HS-27A (cell line): ENCODE results near the gene NPDC1.
"Not testable (repeated sequence)": the region's sequence is repeated elsewhere in the genome, so short reads cannot be mapped to it uniquely, and the experiment has no call there.

Source experiments
- DNase-seq: peaks from one replicate; pipeline ENCODE4 v3.0.0-alpha.2; 2012; ENCODE audit warnings: low read depth, missing footprints

NPDC1 gene

DNA sequence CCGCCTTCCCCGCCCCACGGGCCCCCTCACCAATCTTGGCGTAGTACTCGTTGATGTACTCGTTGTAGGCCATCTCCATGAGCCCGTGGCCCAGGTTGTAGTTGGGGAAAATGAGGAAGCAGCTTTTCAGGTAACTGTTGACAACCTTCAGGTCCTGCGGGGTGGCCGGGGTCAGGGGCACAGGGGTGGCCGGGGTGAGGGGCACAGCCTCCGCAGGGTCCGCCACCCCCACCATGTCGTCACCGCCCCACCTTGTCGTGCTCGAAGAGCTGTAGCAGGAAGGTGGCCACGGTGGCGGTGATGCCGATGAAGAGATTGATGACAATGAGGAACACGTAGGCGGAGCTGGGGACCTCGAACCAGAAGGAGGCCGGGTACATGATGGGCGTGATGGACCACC is 34.8 kb downstream of the NPDC1 start:
- no peak for DNase-seq

DNA sequence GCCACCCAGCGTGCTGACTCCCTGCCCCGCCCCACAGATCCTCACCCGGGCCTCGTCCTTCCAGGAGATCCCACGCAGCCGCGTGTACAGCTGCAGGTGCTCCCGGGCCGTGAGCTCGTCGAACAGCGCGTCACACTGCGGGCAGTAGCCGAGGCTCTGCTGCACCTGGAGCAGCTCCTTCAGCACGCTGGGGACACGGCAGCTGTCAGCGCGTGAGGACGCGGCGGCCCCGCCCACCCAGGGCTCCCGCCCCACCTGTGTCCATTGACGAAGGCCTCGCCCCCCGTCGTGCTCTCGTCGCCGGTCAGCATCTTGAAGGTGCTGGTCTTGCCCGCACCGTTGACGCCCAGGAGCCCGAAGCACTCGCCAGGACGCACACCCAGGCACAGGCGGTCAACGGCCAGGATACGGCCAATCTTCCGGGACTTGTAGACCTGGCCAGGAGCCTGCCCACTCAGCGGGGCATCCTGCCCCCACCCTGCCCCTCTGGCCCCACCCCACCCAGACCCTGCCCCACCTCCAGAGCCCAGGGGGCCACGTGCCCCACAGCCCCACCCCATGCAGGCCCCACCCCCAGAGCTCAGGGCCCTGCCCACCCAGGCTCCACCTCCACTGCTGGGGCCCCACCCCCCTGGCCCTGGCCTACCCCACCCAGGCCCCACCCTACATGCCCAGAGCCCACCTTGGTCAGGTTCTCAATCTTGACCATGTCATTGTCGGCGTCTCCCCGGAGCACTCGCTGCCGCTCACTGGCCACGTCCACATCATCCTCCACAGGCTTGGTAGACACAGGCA is 35.8 kb downstream of the NPDC1 start:
- DNase-seq = no peak

DNA sequence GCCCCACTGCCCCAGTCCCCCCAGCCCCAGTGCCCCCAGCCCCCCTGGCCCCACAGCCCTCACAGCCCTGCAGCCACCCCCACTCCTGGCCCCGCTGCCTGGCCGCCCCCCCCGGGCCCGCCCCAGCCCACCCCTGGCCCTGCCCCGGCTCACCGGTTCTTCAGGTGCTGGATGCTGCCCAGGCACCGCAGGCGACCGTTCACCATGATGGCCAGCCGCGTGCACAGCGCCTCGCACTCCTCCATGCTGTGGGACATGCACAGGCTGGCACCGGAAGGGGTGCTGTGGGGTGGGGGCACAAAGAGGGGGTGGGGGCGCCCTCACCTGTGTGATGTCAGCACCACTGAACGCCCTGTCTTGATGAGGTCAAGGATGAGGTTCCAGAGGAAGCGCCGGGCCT is 36.8 kb downstream of the NPDC1 start:
- no peak for DNase-seq

DNA sequence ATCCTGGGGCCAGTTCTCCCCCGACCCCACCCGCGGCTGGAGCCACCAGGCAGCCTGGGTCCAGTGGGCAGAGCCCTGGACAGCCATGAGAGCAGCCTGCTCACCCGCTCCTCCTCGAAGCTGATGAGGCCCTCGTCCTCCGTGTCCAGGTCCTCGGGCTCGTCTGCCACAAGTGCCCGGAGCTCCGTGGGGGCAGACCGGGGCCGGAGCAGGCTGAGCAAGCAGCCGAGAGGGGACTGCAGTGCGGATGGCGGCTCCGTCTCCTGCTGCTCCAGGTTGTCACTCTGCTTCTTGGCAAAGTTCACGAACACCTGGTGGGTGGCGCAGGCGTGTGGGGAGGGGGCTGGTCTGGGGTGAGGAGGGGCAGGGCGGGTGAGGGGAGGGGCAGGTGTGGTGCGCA is 37.7 kb downstream of the NPDC1 start:
- DNase-seq = no peak

DNA sequence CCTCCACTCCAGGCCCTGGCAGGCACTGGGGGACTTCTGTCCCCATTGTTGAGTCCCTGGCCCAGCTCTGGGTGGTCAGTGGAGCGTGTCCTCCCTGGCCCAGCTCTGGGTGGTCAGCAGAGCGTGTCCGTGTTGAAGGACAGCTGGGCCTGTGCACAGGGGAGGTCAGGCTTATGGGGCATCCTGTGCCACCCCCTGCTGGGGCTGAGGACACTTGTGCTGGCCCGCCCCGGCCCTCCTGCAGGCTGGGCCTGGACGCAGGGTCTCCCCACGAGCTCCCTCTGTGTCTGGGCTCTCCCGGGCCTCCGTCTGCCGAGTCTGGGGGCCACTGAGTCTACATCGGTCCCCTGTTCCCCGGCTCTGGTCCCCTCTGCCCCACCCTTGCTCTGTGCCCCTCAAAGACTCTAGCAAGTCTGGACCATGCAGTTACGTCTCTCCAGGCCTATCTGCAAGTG is 38.1 kb downstream of the NPDC1 start:
- no peak for DNase-seq

DNA sequence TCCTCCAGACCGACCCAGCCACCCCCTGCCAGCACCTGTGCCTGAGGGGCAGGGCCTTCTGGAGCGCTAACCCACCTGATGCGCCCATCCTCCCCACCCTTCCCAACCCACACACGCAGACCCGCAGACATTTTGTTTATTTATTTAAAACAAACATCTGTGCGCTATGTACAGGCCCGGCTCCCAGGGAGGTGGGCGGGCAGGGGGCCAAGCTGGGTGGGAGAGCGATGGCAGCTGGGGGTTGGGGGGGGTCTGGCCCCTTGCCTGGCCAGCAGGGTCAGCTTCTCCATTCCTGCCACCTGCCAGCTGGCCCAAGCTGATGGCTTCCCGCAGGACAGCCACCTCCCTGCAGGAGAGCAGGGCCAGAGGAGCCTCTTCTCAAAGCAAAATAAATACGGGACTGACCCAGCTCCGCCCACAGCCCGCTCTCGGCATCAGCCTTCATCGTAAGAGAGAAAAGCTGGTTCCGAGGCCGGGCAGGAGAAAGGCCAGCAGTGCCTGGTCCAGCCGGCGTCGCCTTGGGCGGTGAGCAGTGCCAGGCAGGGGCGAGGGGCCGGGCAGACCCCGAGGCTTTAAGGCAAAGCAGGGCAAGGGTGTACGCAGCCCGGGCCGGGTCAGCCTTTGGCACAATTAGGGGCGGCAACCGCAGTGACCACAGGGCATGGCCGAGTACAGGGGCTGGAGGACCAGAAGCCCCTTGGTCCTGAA is 38.7 kb downstream of the NPDC1 start:
- DNase-seq = no peak

DNA sequence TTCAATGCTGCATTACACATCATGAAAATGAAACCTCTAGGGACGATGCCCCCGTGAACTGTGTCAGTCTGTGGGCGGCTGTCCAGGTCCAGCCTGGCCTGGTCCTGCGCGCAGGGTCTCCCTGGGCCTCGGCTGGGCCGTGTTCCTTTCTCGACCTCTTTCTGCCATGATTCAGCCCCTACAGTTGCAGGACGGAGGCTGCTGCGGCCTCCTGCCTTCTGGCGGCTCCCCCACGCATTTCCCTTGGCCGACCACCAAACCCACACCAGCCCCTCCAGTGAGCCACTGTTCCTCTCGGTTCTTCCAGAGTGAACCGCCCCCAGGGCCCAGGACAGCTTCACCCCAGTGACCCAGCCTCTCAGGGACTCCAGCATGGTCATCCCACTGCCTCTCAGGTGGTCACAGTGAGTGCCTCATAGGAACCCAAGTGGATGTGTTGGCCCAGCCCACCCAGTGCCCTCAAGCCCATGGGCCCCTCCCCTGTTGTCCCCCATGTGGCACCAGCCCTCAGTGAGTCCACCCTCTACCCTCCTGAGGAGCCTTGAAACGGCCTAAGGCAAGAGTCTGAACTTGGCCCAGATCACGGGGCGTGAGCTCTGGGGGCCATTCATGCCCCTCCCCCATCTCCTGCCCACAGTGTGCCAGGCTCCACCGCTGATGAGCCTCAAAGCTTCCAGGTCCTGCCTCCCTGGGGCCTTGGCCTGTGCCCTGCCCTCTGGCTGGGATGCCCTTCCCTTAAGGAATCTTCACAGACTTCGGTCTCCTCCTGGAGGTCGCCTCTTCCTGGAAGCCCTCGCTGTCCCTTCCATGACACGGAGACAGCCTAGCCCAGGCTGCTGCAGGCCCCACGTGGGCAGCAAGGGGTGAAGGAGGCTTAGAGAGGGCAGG is 39.6 kb downstream of the NPDC1 start:
- no peak for DNase-seq

DNA sequence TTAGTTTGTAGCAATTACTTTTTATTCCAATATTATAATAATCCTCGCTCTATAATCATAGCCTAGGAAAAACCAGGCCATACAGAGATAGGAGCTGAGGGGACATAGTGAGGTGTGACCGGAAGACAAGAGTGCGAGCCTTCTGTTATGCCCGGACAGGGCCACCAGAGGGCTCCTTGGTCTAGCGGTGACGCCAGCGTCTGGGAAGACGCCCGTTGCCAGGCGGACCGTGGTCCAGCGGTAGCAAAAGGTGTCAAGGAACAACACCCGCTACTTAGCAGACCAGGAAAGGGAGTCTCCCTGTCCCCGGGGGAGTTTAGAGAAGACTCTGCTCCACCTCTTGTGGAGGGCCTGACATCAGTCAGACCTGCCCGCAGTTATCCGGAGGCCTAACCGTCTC is 41.7 kb downstream of the NPDC1 start:
- not testable (repeated sequence) for DNase-seq

DNA sequence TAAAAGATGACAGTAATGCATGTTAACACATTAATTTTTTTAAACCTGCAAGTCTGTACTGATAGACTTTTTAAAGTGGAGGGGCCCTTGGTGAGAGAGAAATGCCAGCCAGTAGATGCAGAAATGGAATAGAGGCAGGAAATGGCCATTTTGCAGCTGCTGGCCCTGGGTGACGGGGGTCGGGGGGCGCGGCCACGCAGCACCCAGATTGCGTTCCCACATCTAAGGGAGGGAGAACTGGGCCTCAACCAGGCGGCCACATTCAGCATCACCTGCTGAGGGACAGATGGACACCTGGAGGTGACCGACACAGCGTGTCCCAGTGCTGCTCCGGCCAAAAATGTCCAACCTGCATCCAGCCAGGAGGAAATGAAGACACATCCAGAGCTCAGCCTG is 43.3 kb downstream of the NPDC1 start:
- no peak for DNase-seq

DNA sequence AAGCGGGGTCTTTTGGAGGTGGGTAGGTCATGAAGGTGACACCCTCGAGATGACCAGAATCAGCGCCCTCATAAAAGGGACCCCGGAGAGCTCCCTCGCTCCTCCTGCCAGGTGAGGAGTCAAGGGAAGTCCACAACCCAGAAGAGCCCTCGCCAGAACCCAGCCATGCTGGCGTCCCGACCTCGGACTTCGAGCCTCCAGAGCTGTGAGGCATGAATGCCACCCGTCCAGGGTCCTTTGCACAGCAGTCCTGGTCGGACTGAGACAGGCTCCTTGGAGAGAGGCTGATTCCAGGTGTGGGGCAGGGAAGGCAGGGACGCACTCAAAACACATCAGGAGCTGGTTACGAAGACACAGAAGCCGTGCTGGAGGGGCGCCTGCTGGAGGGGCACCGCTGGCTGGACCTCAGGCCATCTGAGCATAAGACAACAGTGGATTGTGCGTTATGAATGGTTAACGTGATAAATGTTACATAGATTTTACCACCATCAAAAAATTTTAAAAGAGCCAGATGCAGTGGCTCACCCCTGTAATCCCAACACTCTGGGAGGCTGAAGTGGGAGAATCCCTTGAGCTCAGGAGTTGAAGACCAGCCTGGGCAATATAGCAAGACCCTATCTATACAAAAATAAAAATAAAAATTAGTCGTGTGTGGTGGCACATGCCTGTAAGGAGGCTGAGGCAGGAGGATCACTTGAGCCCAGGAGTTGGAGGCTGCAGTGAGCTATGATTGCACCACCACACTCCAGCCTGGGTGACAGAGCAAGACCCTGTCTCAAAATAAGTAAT is 43.9 kb downstream of the NPDC1 start:
- no peak for DNase-seq

DNA sequence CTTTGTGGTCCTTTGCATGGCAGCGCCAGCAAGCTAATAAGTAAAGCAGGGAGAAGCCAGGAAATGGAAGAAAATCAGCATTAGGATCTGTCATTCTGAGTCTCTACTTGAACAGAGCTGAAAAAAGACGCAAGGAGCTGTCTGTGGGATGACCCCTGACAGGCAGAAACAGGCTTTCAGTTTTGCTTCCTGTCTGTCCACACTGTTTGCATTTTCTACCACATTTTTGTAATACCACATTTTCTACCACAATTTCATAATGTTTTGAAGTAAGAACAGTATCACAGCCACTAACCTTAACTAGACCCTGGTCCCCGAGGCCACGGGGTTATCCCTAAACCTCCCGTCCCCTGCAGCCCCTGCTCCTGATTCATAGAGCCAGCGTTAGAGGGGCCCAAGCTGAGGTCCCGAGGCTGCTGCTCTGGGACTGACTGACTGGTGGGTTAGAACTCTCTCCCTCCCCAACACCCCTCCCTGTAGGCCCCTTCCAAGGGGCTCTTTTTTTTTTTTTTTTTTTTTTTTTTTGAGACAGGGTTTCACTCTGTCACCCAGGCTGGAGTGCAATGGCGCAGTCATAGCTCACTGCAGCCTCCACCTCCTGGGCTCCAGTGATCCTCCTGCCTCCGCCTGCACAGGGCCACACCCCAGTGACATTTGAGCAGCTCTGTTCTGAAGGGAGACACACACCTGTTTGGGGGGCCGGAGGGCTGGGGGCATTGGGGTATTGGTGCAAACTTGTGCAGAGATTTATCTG is 45.6 kb downstream of the NPDC1 start:
- no peak for DNase-seq

DNA sequence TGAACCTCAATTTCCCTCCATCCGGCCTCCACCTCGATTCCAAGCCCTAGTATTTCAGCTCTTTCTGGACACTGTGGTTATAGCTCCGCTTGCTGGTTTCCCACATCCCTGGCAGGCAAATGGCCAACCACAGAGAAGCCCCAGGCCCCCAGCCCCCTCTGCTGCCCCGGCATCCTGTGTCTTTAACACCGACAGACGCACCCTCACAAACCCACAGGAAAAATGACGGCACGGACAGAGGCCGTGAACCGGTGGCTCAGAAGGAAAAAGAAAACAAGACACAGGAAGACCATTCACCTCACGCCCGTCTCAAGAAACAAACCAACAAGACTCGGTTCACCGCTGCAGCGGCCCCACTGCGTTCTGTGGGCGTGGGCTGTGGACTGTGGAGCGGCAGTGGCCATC is 48.1 kb downstream of the NPDC1 start:
- no peak for DNase-seq

DNA sequence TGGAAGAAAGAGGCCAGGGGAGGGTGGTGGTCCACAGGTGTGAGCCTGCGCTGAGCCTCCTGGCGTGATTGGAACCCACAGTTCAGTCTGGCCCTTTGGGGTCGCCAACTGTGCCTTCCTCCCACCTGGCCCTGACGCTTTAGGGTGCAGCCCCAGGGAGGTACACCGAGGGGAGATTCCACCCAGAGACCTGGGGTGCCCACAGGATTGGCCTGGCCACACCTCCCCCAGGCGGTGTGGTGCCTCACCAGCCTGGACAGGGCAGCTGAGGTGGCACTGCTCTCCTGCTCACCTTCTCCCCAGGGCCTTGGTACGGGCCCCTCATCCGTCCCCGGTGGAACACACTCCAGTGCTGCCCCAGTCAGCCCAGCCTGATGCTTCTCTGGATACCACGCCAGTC is 48.6 kb downstream of the NPDC1 start:
- no peak for DNase-seq

DNA sequence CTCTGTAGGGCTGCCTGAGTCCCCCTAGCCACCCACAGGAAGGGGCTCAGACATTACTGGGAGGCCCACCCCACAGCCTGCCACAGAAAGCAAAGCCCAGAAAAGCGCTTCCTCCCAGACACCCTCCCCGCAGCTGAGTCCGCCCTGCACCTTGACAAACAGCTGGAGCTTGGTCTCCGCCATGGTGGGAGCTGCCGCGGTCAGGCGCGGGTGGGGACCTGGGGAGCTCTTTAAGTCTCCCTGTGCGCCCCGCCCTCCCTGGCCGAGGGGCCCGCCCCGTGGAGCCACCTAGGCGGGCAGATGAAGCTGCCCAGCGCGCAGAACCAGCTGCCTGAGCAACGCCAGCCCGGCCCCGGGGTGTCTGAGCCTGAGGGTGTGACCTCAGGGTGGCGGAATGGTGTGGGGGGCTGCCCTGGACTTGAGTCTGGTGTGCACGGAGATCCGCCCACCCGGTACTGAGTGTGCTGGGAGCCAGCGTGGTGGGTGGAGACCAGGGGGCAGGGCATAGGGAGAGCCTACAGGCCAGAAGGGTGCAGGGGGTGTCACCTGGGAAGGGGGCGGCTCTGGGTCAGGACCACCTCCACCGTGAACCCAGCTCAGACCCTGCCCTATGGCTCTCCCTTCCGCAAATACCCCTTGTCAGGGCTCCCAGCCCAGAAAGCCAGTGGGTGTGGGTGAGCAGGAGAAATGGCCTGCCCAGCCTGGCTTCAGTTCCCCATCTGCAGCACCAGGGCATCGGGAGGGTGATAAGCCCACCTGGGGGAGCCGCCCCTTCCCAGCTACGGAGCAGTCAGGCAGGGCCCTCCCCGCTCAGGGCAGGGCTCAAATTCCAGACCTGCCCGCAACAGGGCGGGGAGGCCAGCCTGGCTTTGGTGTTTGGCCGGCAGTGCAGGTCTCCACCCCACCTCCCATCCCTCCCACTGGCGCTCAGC is 49.4 kb downstream of the NPDC1 start, which contains the start of gene CLIC3:
Gene CLIC3, minus strand, starts transcription at position 208 of the 932 bp plus-strand sequence. Its CDS starts 25 bp downstream, at position 183.
- no peak for DNase-seq

DNA sequence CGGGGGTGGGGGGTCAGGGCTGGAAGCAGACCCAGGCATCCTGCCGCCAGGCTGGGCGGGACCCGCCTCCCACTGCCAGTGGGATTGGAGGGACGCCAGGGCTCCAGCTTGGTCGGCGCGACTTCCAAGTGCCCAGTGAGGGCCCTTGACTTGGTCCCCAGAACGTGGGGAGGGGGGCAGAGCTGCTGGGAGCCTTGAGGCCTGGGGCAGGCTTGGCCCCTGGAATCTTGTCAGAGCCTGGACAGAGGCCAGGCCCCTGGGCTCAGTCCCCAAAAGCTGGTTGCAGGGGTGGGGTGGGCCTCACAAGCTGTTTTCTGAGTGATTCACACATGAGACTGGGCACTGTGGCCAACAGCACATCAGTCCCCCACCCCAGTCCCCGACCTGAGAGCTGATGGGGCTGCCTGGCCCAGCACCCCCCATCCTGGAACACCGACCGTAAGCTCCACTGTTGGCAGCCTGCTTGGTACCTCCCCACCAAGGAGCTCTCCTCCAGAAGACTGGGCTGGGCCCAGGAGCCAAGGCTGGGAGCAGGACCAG is 50.1 kb downstream of the NPDC1 start:
- DNase-seq = no peak

DNA sequence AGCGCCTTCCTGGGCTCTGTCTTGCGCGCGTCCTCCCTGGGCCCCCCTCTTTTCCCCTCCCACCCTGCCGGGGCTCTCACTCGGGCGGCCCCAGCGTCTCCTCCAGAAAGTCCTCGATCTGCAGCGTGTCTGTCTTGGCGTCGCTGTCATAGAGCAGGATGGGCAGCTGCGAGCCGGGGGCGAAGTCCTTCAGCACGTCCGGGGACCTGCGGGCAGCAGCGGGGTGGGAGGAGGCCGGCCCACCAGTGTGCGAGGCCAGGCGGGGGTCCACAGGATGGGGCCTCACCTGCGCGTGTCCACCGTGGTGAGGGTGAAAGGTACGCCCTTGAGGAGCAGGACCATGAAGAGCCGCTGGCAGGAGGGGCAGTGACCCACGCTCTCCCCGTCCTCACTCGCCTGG is 50.6 kb downstream of the NPDC1 start:
- no peak for DNase-seq

DNA sequence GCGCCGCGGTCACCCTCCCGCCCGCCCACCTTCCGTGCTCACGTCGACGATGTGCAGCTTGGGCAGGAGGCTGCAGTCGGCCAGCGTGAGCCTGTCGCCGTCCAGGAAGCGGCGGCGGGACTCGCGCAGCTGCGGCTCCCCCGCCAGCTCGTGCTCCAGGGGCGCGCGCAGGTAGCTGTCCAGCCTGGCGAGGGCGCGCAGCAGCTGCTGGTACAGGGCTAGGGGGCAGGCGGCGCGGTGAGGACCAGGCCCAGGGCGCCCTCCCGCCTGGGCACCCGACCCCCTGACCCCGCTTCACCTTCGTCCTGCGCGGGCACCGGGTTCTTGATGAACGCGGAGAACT is 51.1 kb downstream of the NPDC1 start:
- no peak for DNase-seq

DNA sequence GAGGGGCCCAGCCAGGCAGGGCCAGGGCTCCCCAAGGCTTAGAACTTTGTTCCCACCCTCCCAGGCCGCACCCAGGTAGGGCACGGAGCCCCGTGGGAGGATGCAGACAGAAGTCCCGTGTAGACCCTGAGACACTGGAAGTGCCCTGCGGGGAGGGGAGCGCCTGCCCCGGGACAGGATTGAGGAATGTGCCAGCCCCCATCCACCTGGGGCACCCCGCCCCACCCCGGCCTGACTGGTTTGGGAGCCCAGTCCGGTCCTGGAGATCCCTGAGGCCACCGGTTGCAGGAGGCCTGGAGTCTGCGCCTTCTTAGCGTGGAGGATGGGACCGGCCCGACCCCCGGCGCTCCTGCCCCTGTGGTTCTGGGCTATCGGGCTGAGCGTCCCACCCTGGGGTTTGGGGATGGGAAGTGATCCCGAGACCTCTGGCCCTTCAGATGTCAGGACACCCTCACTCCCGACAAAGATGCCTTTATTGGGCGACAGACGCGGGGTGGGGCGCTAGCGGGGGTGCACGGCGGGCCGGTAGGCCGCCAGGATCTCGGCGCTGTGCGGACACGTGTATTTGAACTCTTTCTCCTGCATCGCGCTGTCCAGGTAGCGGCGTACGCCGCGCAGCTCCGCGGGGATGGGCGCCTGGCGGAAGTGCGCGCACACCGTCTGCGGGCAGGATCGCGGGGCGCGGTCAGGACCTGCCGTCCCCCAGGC is 51.6 kb downstream of the NPDC1 start:
- no peak for DNase-seq

DNA sequence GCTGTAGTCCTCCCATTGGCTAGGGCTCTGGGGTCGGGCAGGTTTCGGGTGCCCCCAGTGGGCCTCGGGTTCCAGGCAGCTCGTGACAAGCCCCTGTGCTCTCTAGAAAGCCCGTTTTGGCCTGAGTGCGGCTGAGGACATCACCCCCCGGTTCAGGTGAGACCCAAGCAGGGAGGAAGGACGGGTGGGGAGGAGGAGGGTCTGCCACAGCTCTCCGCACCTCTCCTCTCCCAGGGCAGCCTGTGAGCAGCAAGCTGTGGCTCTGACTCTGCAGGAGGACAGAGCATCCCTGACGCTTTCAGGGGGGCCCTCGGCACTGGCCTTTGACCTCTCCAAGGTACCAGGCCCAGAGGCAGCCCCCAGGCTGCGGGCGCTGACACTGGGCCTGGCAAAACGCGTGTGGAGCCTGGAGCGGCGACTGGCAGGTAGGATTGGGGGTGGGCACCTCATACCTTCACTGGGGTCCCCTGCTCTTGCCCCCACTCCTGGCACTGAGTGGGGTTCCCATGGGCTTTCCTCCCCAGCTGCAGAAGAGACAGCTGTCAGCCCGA is 53.1 kb downstream of the NPDC1 start:
- no peak for DNase-seq
